COLO668 (cell line): ENCODE results near the gene TNS2.
"Not testable (repeated sequence)": the region's sequence is repeated elsewhere in the genome, so short reads cannot be mapped to it uniquely, and the experiment has no call there.

Experiments used
- DNase-seq: peaks from one replicate; lab custom pipeline; 2025; ENCODE audit not compliant: unreplicated experiment; lab: John Stamatoyannopoulos, UW

TNS2 gene

GRCh38 chr12:53107122-53107521 is 57.3 kb downstream of the TNS2 start:
- no peak for DNase-seq

DNA sequence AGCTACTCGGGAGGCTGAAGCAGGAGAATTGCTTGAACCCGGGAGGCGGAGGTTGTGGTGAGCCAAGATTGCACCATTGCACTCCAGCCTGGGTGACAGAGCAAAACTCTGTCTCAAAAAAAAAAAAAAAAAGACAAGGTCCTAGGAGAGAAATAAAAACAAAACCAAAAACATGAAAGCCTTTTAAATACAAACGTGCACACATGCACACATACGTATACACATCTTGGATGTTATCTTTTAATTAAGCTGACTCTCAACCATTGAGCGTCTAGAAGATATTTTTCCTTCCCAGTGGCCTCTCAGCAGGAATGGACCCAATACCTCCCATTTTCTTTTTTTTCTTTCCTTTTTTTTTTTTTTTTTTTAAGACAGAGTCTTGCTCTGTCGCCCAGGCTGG is 62.6 kb downstream of the TNS2 start:
- DNase-seq = not testable (repeated sequence)

DNA sequence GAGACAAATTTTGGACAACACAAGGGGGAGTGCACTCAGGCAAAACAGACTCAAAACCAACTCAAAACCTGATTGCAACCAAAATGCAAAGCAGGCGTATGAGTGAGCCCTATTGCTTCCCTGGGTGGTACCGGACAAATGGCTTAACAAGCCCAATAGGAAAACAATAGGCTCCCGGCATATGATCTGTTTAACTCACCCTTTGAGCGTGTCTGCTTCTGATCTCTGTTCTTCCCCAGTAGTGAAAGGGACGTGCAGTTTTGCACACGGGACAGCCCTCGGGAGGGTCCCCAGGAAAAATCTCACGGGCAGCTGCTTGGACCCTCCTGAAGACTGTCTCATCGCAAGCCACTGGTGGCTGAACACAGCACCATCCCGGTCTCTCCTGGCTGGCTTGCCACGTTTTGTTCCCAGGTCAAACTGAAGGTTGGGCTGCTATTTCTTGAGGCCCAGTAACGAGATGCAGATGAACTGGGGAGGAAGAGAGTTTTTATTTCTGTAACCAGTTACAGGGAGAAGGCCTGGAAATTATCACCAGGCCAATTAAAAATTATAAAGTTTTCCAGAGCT is 63.4 kb downstream of the TNS2 start:
- no peak for DNase-seq

- no peak for DNase-seq
These were observed 64.1 kb downstream of the TNS2 start for GRCh38 chr12:53113951-53114350.
